Stomach (tissue), 9 donors: ENCODE measurements around the gene MT3. TPM values are rescaled to one million over a fixed set of nuclear protein-coding genes. Genes with fewer than 3 reads are reported as not detected.

Experiments used
- DNase-seq, 2 donors: peaks; one replicate each; pipeline versions ENCODE4 v3.0.0 to v3.0.0-alpha.2; 2013 to 2019
- H3K27ac ChIP-seq, 5 donors: fragments of 200-600 bp in 4 of 5; sonication (generic) in 4 of 5; one replicate each; pipeline ENCODE4 v1.5.1; 2013 to 2019; ENCODE audit warnings: mild to moderate bottlenecking in 1 of 5, moderate library complexity in 1 of 5
- H3K27me3 ChIP-seq, 3 donors: fragments of 200-600 bp; sonication (generic); one replicate each; pipeline ENCODE4 v1.5.1; 2017 to 2019; ENCODE audit warnings: mixed run types in 1 of 3
- H3K36me3 ChIP-seq, 4 donors: fragments of 200-600 bp; sonication (generic); 1 replicate in 3 of 4; 2 replicates in 1 of 4; pipeline ENCODE4 v1.5.1; 2016 to 2019
- H3K4me1 ChIP-seq, 4 donors: fragments of 200-600 bp; sonication (generic); one replicate each; pipeline ENCODE4 v1.5.1; 2016 to 2019
- H3K4me3 ChIP-seq, 4 donors: fragments of 200-600 bp; sonication (generic) in 3 of 4; one replicate each; pipeline ENCODE4 v1.5.1; 2016 to 2019; ENCODE audit warnings: mild to moderate bottlenecking in 1 of 4
- H3K9me3 ChIP-seq, 4 donors: fragments of 200-600 bp; sonication (generic); one replicate each; pipeline ENCODE4 v1.5.1; 2016 to 2019
- CTCF ChIP-seq, 7 experiments: fragments of 450-650 bp in 4 of 7; fragments of 200-600 bp in 3 of 7; sonication (generic) in 3 of 7; IDR thresholded peaks; one replicate each; pipeline ENCODE4 v1.5.1; 2016 to 2019; ENCODE audit warnings: antibody characterized with exemption in 7 of 7, control low read depth in 2 of 7, mild to moderate bottlenecking in 1 of 7
- EP300 ChIP-seq: sonication (generic); formaldehyde crosslinking; IDR thresholded peaks from one replicate; pipeline ENCODE4 v1.6.1; 2017; ENCODE audit warnings: antibody characterized with exemption
- POLR2A ChIP-seq, 4 donors: fragments of 450-650 bp; IDR thresholded peaks; one replicate each; pipeline ENCODE4 v1.6.1; 2016; ENCODE audit warnings: antibody characterized with exemption in 4 of 4, control low read depth in 2 of 4, mild to moderate bottlenecking in 1 of 4, moderate library complexity in 1 of 4
- POLR2AphosphoS5 ChIP-seq, 3 donors: sonication (generic); formaldehyde crosslinking; IDR thresholded peaks; one replicate each; pipeline ENCODE4 v1.6.1; 2016; ENCODE audit warnings: antibody characterized with exemption in 3 of 3
- WGBS, 5 donors: extraction: QIAGEN DNeasy Blood & Tissue Kit in 3 of 5; methylation state at CpG; one replicate each; pipeline versions ENCODE4 v1.1.5 to v1.1.7; 2013 to 2018; 5-methylcytosine and 5-hydroxymethylcytosine counted together
- intact Hi-C: fragments of 100-400 bp; cut with DNase I; formaldehyde crosslinking; loops from one replicate; pipeline ENCODE4 v1.15.1; 2023; ENCODE audit warnings: low total_unique reads
- polyA plus RNA-seq, 3 donors: library from polyadenylated mRNA; stranded (reverse); fragments of 200-250 nt; gene quantifications; one replicate each; pipeline ENCODE4 v1.2.3, GENCODE V29; 2013
- total RNA-seq, 5 donors: library from RNA; depleted of rRNA; stranded (reverse); fragments of >200 nt; gene quantifications; one replicate each; pipeline versions ENCODE4 v1.1.0 to v1.2.3, GENCODE V29; 2014 to 2016
- donor health status: healthy with polysubstance abuse.
- donor health status: Bipolar disorder and iron deficiency.
- donor health status: healthy.

Gene MT3
- total and polyA plus RNA-seq, 8 donors = 2.2 to 5.0 (median 4.0) TPM; not detected in 4

- intact Hi-C loops = no loop called here
- H3K36me3 ChIP-seq = no peaks in the 10 kb centered on the region
- no peak for TF ChIP-seq EP300
- peak; percentile 5 to 58 (median 8) for TF ChIP-seq POLR2AphosphoS5 (IDR thresholded peaks at IDR 0.05)
- H3K27me3 ChIP-seq = no peaks in the 10 kb centered on the region
- H3K9me3 ChIP-seq = no peaks in the 10 kb centered on the region
- H3K4me1 ChIP-seq = peaks cover 35 to 67% (median 50%) of the 10 kb centered on the region in 4 donors
- DNase-seq = peak; percentile 26 to 69
- H3K4me3 ChIP-seq = no peak overlapping the region
- H3K27ac ChIP-seq = peak overlapping the region; percentile 66 to 96 (median 92)
- WGBS, 5 donors = 54 to 73% (median 59%) methylated on average over 2 of the region's 2 CpGs
These were observed 22.0 kb downstream of the MT3 start for GRCh38 chr16:56611281-56611833.

- no peak for DNase-seq
These were observed 24.4 kb downstream of the MT3 start for GRCh38 chr16:56613706-56614105.

GRCh38 chr16:56614549-56614991 is 25.2 kb downstream of the MT3 start:
- intact Hi-C loops = no loop called here

More at GRCh38 chr16:56613706-56614105, 24.4 kb downstream of the MT3 start:
- Histone ChIP-seq H3K27ac (no peak overlapping the region), H3K4me3 (no peak overlapping the region), H3K36me3 (no peaks in the 10 kb centered on the region), H3K27me3 (peaks cover 0 to 17% (median 0%) of the 10 kb centered on the region in 3 donors), H3K4me1 (peaks cover 35 to 69% (median 49%) of the 10 kb centered on the region in 4 donors), H3K9me3 (no peaks in the 10 kb centered on the region)
- TF ChIP-seq EP300 (no peak), POLR2A (IDR thresholded peaks at IDR 0.05) (no peak)
- intact Hi-C loops = no loop called here

GRCh38 chr16:56615353-56615752 is 26.0 kb downstream of the MT3 start:
- Histone ChIP-seq H3K9me3 (no peaks in the 10 kb centered on the region), H3K4me1 (peaks cover 26 to 52% (median 35%) of the 10 kb centered on the region in 4 donors), H3K36me3 (no peaks in the 10 kb centered on the region), H3K27ac (no peak overlapping the region), H3K27me3 (peaks cover 0 to 17% (median 0%) of the 10 kb centered on the region in 3 donors), H3K4me3 (no peak overlapping the region)
- TF ChIP-seq POLR2A (IDR thresholded peaks at IDR 0.05) (no peak), EP300 (no peak), CTCF (IDR thresholded peaks at IDR 0.05) (no peak), POLR2AphosphoS5 (IDR thresholded peaks at IDR 0.05) (no peak)
- 30 to 59% (median 36%) methylated on average over 3 of the region's 3 CpGs for WGBS, 5 donors
- no peak for DNase-seq
- intact Hi-C loops = no loop called here

More at GRCh38 chr16:56614549-56614991, 25.2 kb downstream of the MT3 start:
- no peak overlapping the region for H3K27ac ChIP-seq
- no peak overlapping the region for H3K4me3 ChIP-seq
- H3K9me3 ChIP-seq = no peaks in the 10 kb centered on the region
- H3K36me3 ChIP-seq = no peaks in the 10 kb centered on the region
- no peak for DNase-seq
- TF ChIP-seq POLR2AphosphoS5 (IDR thresholded peaks at IDR 0.05) = no peak
- TF ChIP-seq POLR2A (IDR thresholded peaks at IDR 0.05) = no peak
- TF ChIP-seq EP300 = no peak
- TF ChIP-seq CTCF (IDR thresholded peaks at IDR 0.05) = no peak
- peaks cover 0 to 17% (median 0%) of the 10 kb centered on the region in 3 donors for H3K27me3 ChIP-seq
- H3K4me1 ChIP-seq = peaks cover 30 to 60% (median 43%) of the 10 kb centered on the region in 4 donors

- peak overlapping the region; percentile 42 to 47 (median 44) for H3K4me3 ChIP-seq
- peaks cover 15 to 39% (median 23%) of the 10 kb centered on the region in 4 donors for H3K4me1 ChIP-seq
- peaks cover 0 to 17% (median 0%) of the 10 kb centered on the region in 3 donors for H3K27me3 ChIP-seq
- no peak for DNase-seq
- no peaks in the 10 kb centered on the region for H3K9me3 ChIP-seq
- TF ChIP-seq POLR2A (IDR thresholded peaks at IDR 0.05) (no peak), EP300 (no peak), POLR2AphosphoS5 (IDR thresholded peaks at IDR 0.05) (no peak), CTCF (IDR thresholded peaks at IDR 0.05) (no peak)
- WGBS, 5 donors = 49 to 62% (median 53%) methylated on average over 23 of the region's 23 CpGs
- H3K36me3 ChIP-seq = no peaks in the 10 kb centered on the region
- H3K27ac ChIP-seq = peak overlapping the region; percentile 64 to 77 (median 70)
- intact Hi-C loops = no loop called here
These were observed 27.4 kb downstream of the MT3 start for GRCh38 chr16:56616608-56617211.
